OCI-LY7 (cell line): Measurements from ENCODE around the gene FAM221B.

Experiments used
- CTCF ChIP-seq: fragments of 200-600 bp; sonication (generic); conservative IDR thresholded peaks from 2 replicates; pipeline ENCODE4 v1.5.1; 2014; ENCODE audit warnings: mild to moderate bottlenecking, antibody characterized with exemption, low read length, moderate library complexity, mixed read lengths
- EZH2phosphoT487 ChIP-seq: fragments of 200-600 bp; sonication (generic); IDR thresholded peaks from 2 replicates; pipeline ENCODE4 v1.6.1; 2018; ENCODE audit warnings: low read depth, borderline replicate concordance, mild to moderate bottlenecking, mixed run types, antibody characterized with exemption, low read length, moderate library complexity, mixed read lengths

GRCh38 chr9:35810122-35810521 lies 18.4 kb downstream of the FAM221B start:
- TF ChIP-seq CTCF (no peak), EZH2phosphoT487 (no peak)
